Measurements from ENCODE around the gene PGAP6. TPM values are rescaled to one million over a fixed set of nuclear protein-coding genes. Genes with fewer than 3 reads are reported as not detected.
"Not testable (repeated sequence)": the region's sequence is repeated elsewhere in the genome, so short reads cannot be mapped to it uniquely, and the experiment has no call there.

The PGAP6 gene
- polyA plus RNA-seq, 3 donors = 33.2 to 53.3 (median 47.0) TPM

- no peak overlapping the region for H3K27ac ChIP-seq (ENCODE audit: low read depth, low read length)
- WGBS, 3 donors = 76 to 91% (median 88%) methylated on average over 29 to 31 of the region's 31 CpGs
Observed at GRCh38 chr16:371515-372301, 10.1 kb downstream of the PGAP6 start.

GRCh38 chr16:370979-371514, 10.7 kb downstream of the PGAP6 start:
- no peak overlapping the region for H3K27ac ChIP-seq (ENCODE audit: low read depth, low read length)
- WGBS, 3 donors = 39 to 71% (median 49%) methylated on average over 10 of the region's 10 CpGs

GRCh38 chr16:370443-370842, 11.3 kb downstream of the PGAP6 start, which contains the start of gene MRPL28:
Gene MRPL28 (minus strand): TSS chr16:370538. CDS start chr16:370218, 320 bp downstream.
- 0 to 1% (median 0%) methylated on average over 29 to 30 of the region's 30 CpGs for WGBS, 3 donors
- H3K27ac ChIP-seq (ENCODE audit: low read depth, low read length) = no peak within 1 kb of the TSS

- H3K27ac ChIP-seq (ENCODE audit: low read depth, low read length) = no peak overlapping the region
- 28 to 29% (median 29%) methylated on average over 28 to 44 of the region's 44 CpGs for WGBS, 3 donors
Observed at GRCh38 chr16:369866-370436, 11.8 kb downstream of the PGAP6 start.

- WGBS, 3 donors = 78 to 85% (median 83%) methylated on average over 20 of the region's 20 CpGs
- no peak overlapping the region for H3K27ac ChIP-seq (ENCODE audit: low read depth, low read length)
Observed at GRCh38 chr16:369275-369865, 12.4 kb downstream of the PGAP6 start.

- H3K27ac ChIP-seq (ENCODE audit: low read depth, low read length) = no peak overlapping the region
- WGBS, 3 donors = 93 to 95% (median 94%) methylated on average over 27 to 29 of the region's 29 CpGs
Observed at GRCh38 chr16:368388-369158, 13.2 kb downstream of the PGAP6 start.

- WGBS, 3 donors = 93 to 97% (median 94%) methylated on average over 18 of the region's 18 CpGs
- H3K27ac ChIP-seq (ENCODE audit: low read depth, low read length) = no peak overlapping the region
Observed at GRCh38 chr16:367333-367903, 14.4 kb downstream of the PGAP6 start.

GRCh38 chr16:366476-366875, 15.3 kb downstream of the PGAP6 start:
- 93 to 94% (median 94%) methylated on average over 9 to 10 of the region's 10 CpGs for WGBS, 3 donors
- no peak overlapping the region for H3K27ac ChIP-seq (ENCODE audit: low read depth, low read length)

GRCh38 chr16:364595-365491, 16.9 kb downstream of the PGAP6 start:
- 60 to 63% (median 61%) methylated on average over 19 of the region's 19 CpGs for WGBS, 3 donors
- no peak overlapping the region for H3K27ac ChIP-seq (ENCODE audit: low read depth, low read length)

- 25 to 45% (median 34%) methylated on average over 16 to 24 of the region's 24 CpGs for WGBS, 3 donors
- H3K27ac ChIP-seq (ENCODE audit: low read depth, low read length) = no peak overlapping the region
Observed at GRCh38 chr16:363766-364490, 17.9 kb downstream of the PGAP6 start.

- H3K27ac ChIP-seq (ENCODE audit: low read depth, low read length) = no peak overlapping the region
- WGBS, 3 donors = 62 to 71% (median 62%) methylated on average over 13 to 20 of the region's 20 CpGs
Observed at GRCh38 chr16:363110-363765, 18.5 kb downstream of the PGAP6 start.

GRCh38 chr16:362702-362999, 19.1 kb downstream of the PGAP6 start:
- H3K27ac ChIP-seq (ENCODE audit: low read depth, low read length) = not testable (repeated sequence)
- WGBS, 3 donors = 70 to 88% (median 73%) methylated on average over 14 to 20 of the region's 24 CpGs

GRCh38 chr16:361872-362701, 19.7 kb downstream of the PGAP6 start:
- 20 to 26% (median 22%) methylated on average over 30 of the region's 30 CpGs for WGBS, 3 donors

GRCh38 chr16:361341-361871, 20.4 kb downstream of the PGAP6 start:
- H3K27ac ChIP-seq (ENCODE audit: low read depth, low read length) = no peak overlapping the region
- WGBS, 3 donors = 81 to 88% (median 87%) methylated on average over 24 to 30 of the region's 30 CpGs

More at GRCh38 chr16:361872-362701, 19.7 kb downstream of the PGAP6 start:
- H3K27ac ChIP-seq (ENCODE audit: low read depth, low read length) = no peak overlapping the region

- WGBS, 3 donors = 90 to 93% (median 93%) methylated on average over 47 of the region's 47 CpGs
- no peak overlapping the region for H3K27ac ChIP-seq (ENCODE audit: low read depth, low read length)
Observed at GRCh38 chr16:360698-361336, 21.0 kb downstream of the PGAP6 start.
